ENCODE data around the gene UBR3. TPM values are rescaled to one million over a fixed set of nuclear protein-coding genes. Genes with fewer than 3 reads are reported as not detected.

The UBR3 gene
- total RNA-seq, 2 donors from 2014 or later = 20.4 to 24.8 TPM

DNA sequence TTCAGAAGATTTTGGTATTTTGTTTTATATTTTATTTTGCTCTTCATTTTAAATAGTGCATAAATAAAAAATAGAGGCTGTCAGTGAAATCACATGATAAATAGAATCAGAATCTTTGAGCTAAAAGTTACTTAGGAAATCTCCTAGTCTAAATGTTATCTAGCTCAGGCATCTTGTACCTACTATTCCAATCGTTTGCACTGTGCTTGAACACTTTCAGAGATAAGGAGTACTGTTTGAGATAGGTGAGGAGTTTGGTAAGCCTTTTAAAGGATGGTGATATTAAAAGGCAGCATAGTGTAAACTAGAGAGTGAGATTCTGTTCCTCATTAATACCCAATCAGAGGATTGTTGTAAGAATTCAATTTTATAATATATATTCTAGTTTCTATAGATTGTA lies 193.5 kb downstream of the UBR3 start:
- Histone ChIP-seq H3K4me1 (ENCODE audit: control insufficient read depth, insufficient read depth, low read length) (peaks cover 7% of the 10 kb centered on the region), H3K36me3 (ENCODE audit: control insufficient read depth, insufficient read depth, low read length) (no peaks in the 10 kb centered on the region), H3K4me3 (ENCODE audit: low read length) (no peak overlapping the region), H3K9me3 (ENCODE audit: control insufficient read depth, low read length) (no peaks in the 10 kb centered on the region), H3K27ac (ENCODE audit: low read depth, low read length) (no peak overlapping the region), H3K27me3 (ENCODE audit: control insufficient read depth, insufficient read depth, low read length, poor library complexity, severe bottlenecking) (no peaks in the 10 kb centered on the region), H3K9ac (ENCODE audit: extremely low read depth, low read length, poor library complexity, severe bottlenecking) (no peak overlapping the region)
- Mint-ChIP-seq H3K36me3 (ENCODE audit: low read depth) (peaks cover 12% of the 10 kb centered on the region), H3K4me3 (no peak overlapping the region), H3K4me1 (peaks cover 31% of the 10 kb centered on the region), H3K9me3 (no peaks in the 10 kb centered on the region), H3K27ac (no peak overlapping the region), H3K27me3 (ENCODE audit: insufficient read depth) (no peaks in the 10 kb centered on the region)
- DNase-seq = no peak
- TF ChIP-seq CTCF (conservative IDR thresholded peaks at IDR 0.05) = no peak
- WGBS, 2 experiments (ENCODE audit: insufficient coverage in 1 of 2, insufficient read length in 1 of 2) = 53% methylated on average over 1 of the region's 1 CpG; no CpG with 5 or more reads in 1 of the 2 experiments

DNA sequence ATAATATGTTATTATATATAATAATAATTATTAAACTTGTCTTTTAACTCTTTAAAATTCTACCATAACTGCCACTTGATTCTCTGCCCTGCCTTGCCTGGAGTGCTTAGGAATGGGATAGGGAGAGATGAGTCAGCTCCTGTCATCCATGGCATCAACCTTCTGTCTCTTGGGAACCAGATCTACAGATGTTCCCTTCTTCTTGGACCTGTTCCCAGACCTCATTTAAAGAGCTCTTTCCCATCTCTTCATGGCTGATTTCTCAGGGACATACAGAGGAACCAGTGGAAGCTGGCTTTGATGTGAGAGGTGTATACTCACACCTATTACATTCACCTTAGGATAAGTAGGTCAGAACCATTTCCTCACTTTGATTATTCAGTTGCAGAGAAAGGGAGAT lies 195.4 kb downstream of the UBR3 start:
- peaks cover 7% of the 10 kb centered on the region for H3K4me1 ChIP-seq (ENCODE audit: control insufficient read depth, insufficient read depth, low read length)
- no peak overlapping the region for H3K27ac Mint-ChIP-seq
- H3K36me3 ChIP-seq (ENCODE audit: control insufficient read depth, insufficient read depth, low read length) = no peaks in the 10 kb centered on the region
- H3K9me3 ChIP-seq (ENCODE audit: control insufficient read depth, low read length) = no peaks in the 10 kb centered on the region
- H3K4me1 Mint-ChIP-seq = peaks cover 31% of the 10 kb centered on the region
- H3K27me3 Mint-ChIP-seq (ENCODE audit: insufficient read depth) = no peaks in the 10 kb centered on the region
- H3K9ac ChIP-seq (ENCODE audit: extremely low read depth, low read length, poor library complexity, severe bottlenecking) = no peak overlapping the region
- TF ChIP-seq CTCF (conservative IDR thresholded peaks at IDR 0.05) = no peak
- no peaks in the 10 kb centered on the region for H3K27me3 ChIP-seq (ENCODE audit: control insufficient read depth, insufficient read depth, low read length, poor library complexity, severe bottlenecking)
- H3K36me3 Mint-ChIP-seq (ENCODE audit: low read depth) = peaks cover 11% of the 10 kb centered on the region
- H3K9me3 Mint-ChIP-seq = no peaks in the 10 kb centered on the region
- H3K27ac ChIP-seq (ENCODE audit: low read depth, low read length) = no peak overlapping the region
- H3K4me3 ChIP-seq (ENCODE audit: low read length) = no peak overlapping the region
- H3K4me3 Mint-ChIP-seq = no peak overlapping the region
- DNase-seq = no peak

GRCh38 chr2:170024721-170025120 lies 197.5 kb downstream of the UBR3 start:
- no peaks in the 10 kb centered on the region for H3K27me3 ChIP-seq (ENCODE audit: control insufficient read depth, insufficient read depth, low read length, poor library complexity, severe bottlenecking)
- Mint-ChIP-seq H3K9me3 (peaks cover 2% of the 10 kb centered on the region), H3K4me1 (peaks cover 33% of the 10 kb centered on the region), H3K4me3 (no peak overlapping the region), H3K27me3 (ENCODE audit: insufficient read depth) (no peaks in the 10 kb centered on the region), H3K36me3 (ENCODE audit: low read depth) (peaks cover 11% of the 10 kb centered on the region), H3K27ac (no peak overlapping the region)
- no peak overlapping the region for H3K4me3 ChIP-seq (ENCODE audit: low read length)
- DNase-seq = no peak
- H3K9me3 ChIP-seq (ENCODE audit: control insufficient read depth, low read length) = no peaks in the 10 kb centered on the region
- H3K9ac ChIP-seq (ENCODE audit: extremely low read depth, low read length, poor library complexity, severe bottlenecking) = no peak overlapping the region
- 96 to 100% methylated on average over 1 of the region's 1 CpG for WGBS, 2 experiments (ENCODE audit: insufficient coverage in 1 of 2, insufficient read length in 1 of 2)
- no peak overlapping the region for H3K27ac ChIP-seq (ENCODE audit: low read depth, low read length)
- H3K4me1 ChIP-seq (ENCODE audit: control insufficient read depth, insufficient read depth, low read length) = peaks cover 11% of the 10 kb centered on the region
- H3K36me3 ChIP-seq (ENCODE audit: control insufficient read depth, insufficient read depth, low read length) = peaks cover under 1% of the 10 kb centered on the region
- no peak for TF ChIP-seq CTCF (conservative IDR thresholded peaks at IDR 0.05)

Measured in endodermal cell (in vitro differentiated cells).